Thymus (tissue), 14 donors: ENCODE measurements around the gene PRSS53. TPM values are rescaled to one million over a fixed set of nuclear protein-coding genes. Genes with fewer than 3 reads are reported as not detected.
A peak's percentile ranks its signal among the peaks of the same experiment; 100 is the strongest.
"Not testable (repeated sequence)": the region's sequence is repeated elsewhere in the genome, so short reads cannot be mapped to it uniquely, and the experiment has no call there.

ENCODE experiments used
- DNase-seq, 9 donors: peaks; one replicate each; pipeline ENCODE4 v3.0.0-alpha.2; 2013; ENCODE audit warnings: low spot score in 9 of 9, low read depth in 6 of 9, missing footprints in 1 of 9
- H3K27ac ChIP-seq, 2 donors: one replicate each; pipeline ENCODE4 v1.5.1; 2013; ENCODE audit warnings: control low read depth in 1 of 2, low read depth in 1 of 2, low read length in 1 of 2, mild to moderate bottlenecking in 1 of 2, moderate library complexity in 1 of 2
- H3K27me3 ChIP-seq, 2 donors: one replicate each; pipeline ENCODE4 v1.5.1; 2013; ENCODE audit warnings: low read length in 1 of 2; ENCODE audit not compliant: control insufficient read depth in 2 of 2, insufficient read depth in 1 of 2
- H3K36me3 ChIP-seq, 2 donors: one replicate each; pipeline ENCODE4 v1.5.1; 2013; ENCODE audit warnings: low read length in 1 of 2, mild to moderate bottlenecking in 1 of 2, moderate library complexity in 1 of 2; ENCODE audit not compliant: control insufficient read depth in 2 of 2, insufficient read depth in 2 of 2
- H3K4me1 ChIP-seq, 2 donors: one replicate each; pipeline ENCODE4 v1.5.1; 2013; ENCODE audit warnings: low read length in 2 of 2; ENCODE audit not compliant: control insufficient read depth in 2 of 2, insufficient read depth in 2 of 2
- H3K4me3 ChIP-seq, 2 donors: one replicate each; pipeline ENCODE4 v1.5.1; 2013; ENCODE audit warnings: low read length in 2 of 2, control low read depth in 1 of 2, mild to moderate bottlenecking in 1 of 2
- H3K9me3 ChIP-seq, 2 donors: one replicate each; pipeline ENCODE4 v1.5.1; 2013; ENCODE audit warnings: low read length in 1 of 2, mild to moderate bottlenecking in 1 of 2; ENCODE audit not compliant: control insufficient read depth in 2 of 2, insufficient read depth in 1 of 2
- WGBS: extraction: QIAGEN DNeasy Blood & Tissue Kit; methylation state at CpG from one replicate; pipeline ENCODE4 v1.1.7; 2013; 5-methylcytosine and 5-hydroxymethylcytosine counted together
- long read RNA-seq, 10 donors: transcript quantifications; one replicate each; lab custom pipeline, GENCODE V29; 2026
- polyA plus RNA-seq: library from polyadenylated mRNA; stranded (reverse); fragments of 200-250 nt; gene quantifications from one replicate; pipeline ENCODE4 v1.2.3, GENCODE V29; 2013
- total RNA-seq: library from RNA; stranded (reverse); fragments of 120-200 nt; gene quantifications from one replicate; pipeline ENCODE4 v1.2.4, GENCODE V29; 2013
- donor health status: healthy.

Gene PRSS53
- total RNA-seq (0.90 TPM), polyA plus RNA-seq (2.9 TPM)
- long read RNA-seq, donor 1, result 0 reads
- long read RNA-seq, donor 2, result 0 reads
- long read RNA-seq, donor 3, result 0 reads
- long read RNA-seq, donor 4, result 0 reads
- long read RNA-seq, donor 5, result 0 reads
- long read RNA-seq, donor 6, result 0 reads
- long read RNA-seq, donor 7, result 0 reads
- long read RNA-seq, donor 8, result 0 reads
- long read RNA-seq, donor 9, result 0 reads
- long read RNA-seq, donor 10, result 0 reads

DNA sequence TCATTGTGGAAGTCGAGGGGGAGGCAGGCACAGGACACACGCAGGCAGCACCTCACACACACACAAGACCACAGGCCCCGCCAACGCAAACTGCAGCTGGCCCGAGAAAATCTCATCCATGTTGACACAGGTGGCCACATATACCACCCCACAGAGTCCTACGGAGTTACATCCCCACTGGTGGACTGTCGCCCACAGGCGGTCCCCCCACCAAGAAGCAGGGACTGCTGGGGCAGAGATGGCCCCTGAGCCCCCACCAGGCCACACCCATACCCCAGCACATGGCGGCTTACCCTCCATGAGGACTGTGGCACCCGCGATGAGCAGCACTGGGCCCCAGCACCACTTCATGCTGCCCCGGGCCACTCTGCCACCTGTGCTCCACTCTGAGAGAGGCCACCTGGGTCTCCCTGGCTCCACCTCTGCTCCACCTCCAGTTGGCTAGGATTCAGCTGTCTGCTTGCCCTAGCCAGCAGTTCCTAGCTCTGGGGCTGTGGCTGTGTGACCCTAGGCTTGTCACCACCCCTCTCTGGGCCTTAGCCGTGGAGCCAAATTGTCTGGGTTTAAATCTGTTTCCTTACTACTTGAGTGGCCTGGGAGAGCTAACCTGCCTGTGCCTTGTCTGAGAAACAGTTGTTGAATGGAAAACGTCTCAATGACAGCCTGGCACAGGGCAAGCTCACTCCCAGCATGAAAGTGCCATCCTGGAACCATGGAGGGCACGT lies at the start of gene PRSS53:
PRSS53 (minus strand) TSS at position 485 of the 725 bp plus-strand sequence; CDS start at position 351, 134 bp downstream.
- 97% methylated on average over 15 of the region's 15 CpGs for WGBS
- Histone ChIP-seq H3K9me3 (no peaks in the 10 kb centered on the region), H3K4me1 (peaks cover 4 to 5% of the 10 kb centered on the region in 2 donors), H3K36me3 (peaks cover 38 to 59% of the 10 kb centered on the region in 2 donors), H3K27me3 (no peaks in the 10 kb centered on the region), H3K27ac (no peak within 1 kb of the TSS), H3K4me3 (no peak within 1 kb of the TSS)
- no peak for DNase-seq

DNA sequence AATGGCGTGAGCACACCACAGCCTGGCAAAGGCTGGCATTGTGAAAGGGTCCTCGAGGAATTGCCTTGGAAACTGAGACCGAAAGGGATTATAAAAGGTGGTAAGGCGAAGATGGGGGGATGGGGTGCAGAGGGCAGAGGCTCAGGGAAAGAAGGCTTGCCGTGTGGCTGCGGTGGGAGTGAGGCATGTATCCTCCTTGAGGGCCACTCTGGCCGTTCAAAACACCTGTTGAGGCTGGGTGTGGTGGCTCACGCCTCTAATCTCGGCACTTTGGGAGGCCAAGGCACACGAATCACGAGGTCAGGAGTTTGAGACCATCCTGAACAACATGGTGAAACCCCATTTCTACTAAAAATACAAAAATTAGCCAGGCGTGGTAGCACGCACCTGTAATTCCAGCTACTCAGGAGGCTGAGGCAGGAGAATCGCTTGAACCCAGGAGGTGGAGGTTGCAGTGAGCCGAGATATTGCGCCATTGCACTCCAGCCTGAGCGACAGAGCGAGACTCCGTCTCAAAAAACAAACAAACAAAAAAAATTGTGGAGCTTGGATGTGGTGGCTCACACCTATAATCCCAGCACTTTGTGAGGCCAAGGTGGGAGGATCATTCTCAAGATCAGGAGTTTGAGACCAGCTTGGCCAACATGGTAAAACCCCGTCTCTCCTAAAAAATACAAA lies 48.2 kb upstream of the PRSS53 start:
- H3K27me3 ChIP-seq, H3K27ac ChIP-seq, DNase-seq, H3K9me3 ChIP-seq, H3K4me3 ChIP-seq: not testable (repeated sequence)
- H3K4me1 ChIP-seq, result peaks cover 5 to 15% of the 10 kb centered on the region in 2 donors
- H3K36me3 ChIP-seq, result peaks cover 4 to 12% of the 10 kb centered on the region in 2 donors
- WGBS, result 96% methylated on average over 20 of the region's 20 CpGs

DNA sequence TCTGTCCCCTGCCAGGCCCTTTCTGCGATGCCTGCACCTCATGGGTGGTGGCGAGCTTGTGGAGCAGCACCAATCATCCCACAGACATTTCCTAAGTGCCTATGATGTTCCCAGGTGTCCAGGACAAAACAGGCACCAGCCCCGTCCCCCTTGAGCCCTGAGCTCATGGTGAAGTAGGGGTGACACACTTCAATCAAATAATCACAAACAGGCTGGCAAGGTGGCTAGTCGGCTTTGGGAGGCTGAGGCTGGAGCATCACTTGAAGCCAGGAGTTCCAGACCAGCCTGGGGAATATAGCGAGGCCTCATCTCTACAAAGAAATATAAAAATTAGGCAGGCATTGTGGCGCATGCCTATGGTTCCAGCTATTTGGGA lies 47.5 kb upstream of the PRSS53 start:
- H3K27ac ChIP-seq, result no peak overlapping the region
- H3K4me1 ChIP-seq, result peaks cover 0 to 8% of the 10 kb centered on the region in 2 donors
- DNase-seq, result no peak
- peaks cover 11 to 19% of the 10 kb centered on the region in 2 donors for H3K36me3 ChIP-seq
- H3K27me3 ChIP-seq, result no peaks in the 10 kb centered on the region
- H3K9me3 ChIP-seq, result peaks cover 0 to under 1% of the 10 kb centered on the region in 2 donors
- 97% methylated on average over 6 of the region's 6 CpGs for WGBS
- no peak overlapping the region for H3K4me3 ChIP-seq

DNA sequence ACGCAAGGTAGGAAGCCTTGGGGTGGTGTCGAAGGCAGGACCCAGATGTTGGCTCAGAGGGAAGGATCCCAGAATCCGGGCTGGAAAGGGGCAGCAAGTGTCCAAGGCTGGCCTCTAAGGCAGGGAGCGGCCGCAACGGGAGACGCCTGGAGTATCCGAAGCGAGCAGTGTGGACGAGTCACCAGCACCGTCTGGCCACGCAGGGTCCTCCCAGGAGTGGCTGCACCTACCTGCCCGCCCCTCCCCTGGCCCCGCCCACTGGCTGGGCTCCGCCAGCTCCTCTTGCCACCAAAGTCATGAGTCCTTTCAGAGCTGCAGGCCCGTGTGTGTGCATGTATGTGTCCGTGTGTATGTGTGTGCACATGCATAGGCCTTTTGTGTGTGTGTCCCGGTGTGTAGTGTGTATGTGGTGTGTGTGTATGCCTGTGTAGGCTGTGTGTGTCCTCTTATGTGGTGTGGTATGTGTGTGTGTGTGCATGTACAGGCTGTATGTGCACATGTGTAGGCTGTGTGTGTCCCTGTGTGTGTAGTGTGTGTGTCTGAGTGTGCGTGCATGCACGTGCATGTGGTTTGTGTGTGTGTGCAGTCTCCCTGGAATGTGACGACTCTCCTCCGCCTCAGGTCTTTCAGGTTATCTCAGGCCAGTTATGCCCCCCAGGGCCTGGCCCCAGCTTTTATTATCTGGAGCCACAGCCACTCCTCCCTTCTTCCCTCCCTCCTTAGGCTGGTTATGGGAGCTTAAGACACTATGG lies 47.0 kb upstream of the PRSS53 start, which contains the start of gene PRSS8:
PRSS8 (minus strand) TSS at position 193 of the 752 bp plus-strand sequence. CDS start 229 bp downstream, outside the sequence.
- no peak for DNase-seq

DNA sequence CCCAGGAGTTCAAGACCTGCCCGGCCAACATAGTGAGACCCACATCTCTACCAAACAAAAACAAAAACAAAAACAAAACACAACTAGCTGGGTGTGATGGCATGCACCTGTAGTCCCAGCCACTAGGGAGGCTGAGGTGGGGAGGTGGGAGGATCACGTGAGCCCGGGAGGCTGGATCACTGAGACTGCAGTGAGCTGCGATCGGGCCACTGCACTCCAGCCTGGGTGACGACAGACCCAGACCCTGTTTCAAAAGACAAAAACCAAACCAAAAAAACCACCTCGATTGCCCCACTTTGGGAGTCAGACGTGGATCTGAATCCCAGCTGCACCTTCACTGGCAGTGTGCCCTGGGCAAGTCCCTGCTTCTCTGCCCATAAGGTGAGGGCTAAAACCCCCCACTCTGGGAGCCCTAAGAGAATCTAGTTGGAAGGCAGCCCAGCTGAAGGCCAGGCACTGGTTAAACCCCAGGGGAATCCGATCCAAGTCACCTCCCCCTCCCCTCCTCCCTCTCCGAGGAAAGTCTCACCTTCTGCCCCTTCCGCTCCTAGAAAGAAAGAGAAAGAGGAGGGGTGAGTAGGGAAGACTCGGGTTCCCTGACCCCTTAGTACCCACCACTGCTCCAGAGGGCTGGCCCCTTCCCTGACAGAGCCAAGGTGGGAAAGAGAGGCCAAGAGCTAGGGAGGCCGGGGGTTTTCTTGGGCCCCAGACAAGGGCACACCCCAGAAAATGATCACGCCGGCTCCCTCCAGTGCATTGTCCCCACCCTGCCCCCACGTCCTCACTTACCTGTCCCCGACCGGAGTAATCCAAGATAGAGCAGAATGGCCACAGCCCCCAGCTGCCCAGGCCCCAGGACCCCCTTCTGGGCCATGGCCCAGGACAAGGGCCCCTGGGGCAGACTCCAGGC lies 46.1 kb upstream of the PRSS53 start:
- WGBS, result 90% methylated on average over 18 of the region's 18 CpGs
- H3K36me3 ChIP-seq, result peaks cover 20 to 33% of the 10 kb centered on the region in 2 donors
- H3K27ac ChIP-seq, result peak overlapping the region; percentile 15 to 62
- no peak for DNase-seq
- H3K4me1 ChIP-seq, result peaks cover 0 to 11% of the 10 kb centered on the region in 2 donors
- H3K9me3 ChIP-seq, result no peaks in the 10 kb centered on the region
- no peaks in the 10 kb centered on the region for H3K27me3 ChIP-seq
- H3K4me3 ChIP-seq, result peak overlapping the region in 1 of 2 donors; percentile 25

More for the DNA sequence above, 47.0 kb upstream of the PRSS53 start, which contains the start of gene PRSS8:
- Histone ChIP-seq H3K9me3 (no peaks in the 10 kb centered on the region), H3K4me1 (peaks cover 0 to 7% of the 10 kb centered on the region in 2 donors), H3K27me3 (no peaks in the 10 kb centered on the region), H3K36me3 (peaks cover 16 to 24% of the 10 kb centered on the region in 2 donors), H3K27ac (peak within 1 kb of the TSS; percentile 15 to 62), H3K4me3 (peak within 1 kb of the TSS in 1 of 2 donors; percentile 25)
- WGBS, result 91% methylated on average over 22 of the region's 22 CpGs

DNA sequence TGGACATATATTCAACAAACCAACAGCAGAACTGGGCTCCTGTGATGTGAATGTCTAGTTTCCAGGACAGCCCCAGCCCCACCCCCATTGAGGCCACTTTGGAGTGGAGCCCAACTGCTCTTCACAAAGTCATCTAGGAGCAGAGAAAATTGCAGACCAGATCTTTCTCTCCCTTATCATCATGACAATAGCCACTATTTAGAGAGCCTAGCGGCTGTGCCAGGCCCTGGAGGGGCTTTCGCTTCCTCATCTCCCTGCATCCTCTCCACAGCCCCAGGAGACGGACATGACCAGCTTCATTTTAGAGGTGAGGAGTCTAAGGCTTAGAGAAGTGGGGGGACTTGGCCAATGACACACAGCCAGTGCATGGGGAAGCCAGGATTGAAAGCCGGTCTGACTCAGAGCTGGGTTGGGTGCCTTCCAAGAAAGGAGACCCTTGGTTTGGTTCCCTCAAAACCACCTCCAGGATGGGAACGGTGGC lies 45.4 kb upstream of the PRSS53 start:
- Histone ChIP-seq H3K4me1 (peaks cover 0 to 9% of the 10 kb centered on the region in 2 donors), H3K27ac (no peak overlapping the region)

DNA sequence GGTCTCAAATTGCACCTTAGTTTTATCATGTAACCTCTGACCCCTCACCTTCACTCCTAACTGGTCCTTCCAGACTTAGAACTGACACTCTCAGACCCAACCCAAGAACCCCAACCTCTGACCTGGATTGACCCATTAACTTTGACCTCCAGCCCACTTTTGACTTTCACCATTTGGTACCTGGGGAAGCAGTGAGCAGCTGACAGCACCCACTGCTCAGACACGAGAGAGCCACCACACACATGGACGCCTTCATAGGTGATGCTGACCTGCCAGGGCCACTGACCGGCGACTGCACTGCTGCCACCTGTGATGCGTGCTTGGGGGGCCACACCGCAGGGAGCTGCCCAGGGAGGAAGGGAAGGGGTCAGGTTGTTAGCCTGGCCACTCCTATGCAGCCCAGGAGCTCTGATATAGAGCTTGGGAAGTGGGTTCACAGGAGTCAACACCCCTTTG lies 44.3 kb upstream of the PRSS53 start:
- 96% methylated on average over 6 of the region's 6 CpGs for WGBS
- peaks cover 0 to 13% of the 10 kb centered on the region in 2 donors for H3K4me1 ChIP-seq
- no peaks in the 10 kb centered on the region for H3K27me3 ChIP-seq
- H3K4me3 ChIP-seq, result no peak overlapping the region
- H3K9me3 ChIP-seq, result no peaks in the 10 kb centered on the region
- no peak for DNase-seq
- peaks cover 31 to 49% of the 10 kb centered on the region in 2 donors for H3K36me3 ChIP-seq
- no peak overlapping the region for H3K27ac ChIP-seq

More for the DNA sequence above, 45.4 kb upstream of the PRSS53 start:
- DNase-seq, result no peak
- 97% methylated on average over 5 of the region's 5 CpGs for WGBS
- H3K9me3 ChIP-seq, result no peaks in the 10 kb centered on the region
- H3K36me3 ChIP-seq, result peaks cover 24 to 40% of the 10 kb centered on the region in 2 donors
- no peak overlapping the region for H3K4me3 ChIP-seq
- no peaks in the 10 kb centered on the region for H3K27me3 ChIP-seq
